ENCODE data around the gene DPP6. TPM values are rescaled to one million over a fixed set of nuclear protein-coding genes. Genes with fewer than 3 reads are reported as not detected.

The DPP6 gene
- total and polyA plus RNA-seq, 2 donors (not counting 1 experiment from before 2014, with no cell fraction given): not detected

GRCh38 chr7:154569916-154570315 lies 517.7 kb downstream of the DPP6 start:
- no peak overlapping the region for H2AFZ ChIP-seq (ENCODE audit: insufficient read depth, low read depth, low read length, poor library complexity, severe bottlenecking)
- no peaks in the 10 kb centered on the region for H4K20me1 ChIP-seq (ENCODE audit: control insufficient read depth, insufficient read depth, low read length, poor library complexity, severe bottlenecking)
- DNase-seq (no peak), ATAC-seq (ENCODE audit: low read depth) (no peak)
- Mint-ChIP-seq H3K9me3 (ENCODE audit: insufficient read depth) (no peaks in the 10 kb centered on the region), H3K27me3 (no peaks in the 10 kb centered on the region), H3K4me3 (no peak overlapping the region), H3K27ac (no peak overlapping the region), H3K4me1 (no peaks in the 10 kb centered on the region)
- intact Hi-C loops (cut with micrococcal nuclease): no loop called here
- no peak overlapping the region for H3K9ac ChIP-seq (ENCODE audit: low read length)
- 80% methylated on average over 1 of the region's 2 CpGs for WGBS (ENCODE audit: insufficient coverage)
- no peaks in the 10 kb centered on the region for H3K79me2 ChIP-seq (ENCODE audit: control insufficient read depth, insufficient read depth, low read length)
- TF ChIP-seq CTCF (IDR thresholded peaks at IDR 0.05) (no peak), EZH2 (IDR thresholded peaks at IDR 0.05; ENCODE audit: borderline replicate concordance, insufficient read depth, low read depth, low read length, poor library complexity, severe bottlenecking) (no peak)
- ChIA-PET POLR2A (no interaction called here), CTCF (no interaction called here)
- H3K4me1 ChIP-seq (ENCODE audit: control insufficient read depth in 2 of 2, insufficient read depth in 2 of 2, low read length in 2 of 2): no peaks in the 10 kb centered on the region
- H3K27me3 ChIP-seq (replicated peaks in 1 of 4; ENCODE audit: control extremely low read depth in 1 of 4, control insufficient read depth in 3 of 4, insufficient read depth in 4 of 4, low read length in 3 of 4): no peaks in the 10 kb centered on the region
- H3K36me3 ChIP-seq (replicated peaks in 1 of 2; ENCODE audit: control extremely low read depth in 1 of 2, control insufficient read depth in 1 of 2, extremely low read depth in 1 of 2, insufficient read depth in 2 of 2, low read length in 1 of 2): no peaks in the 10 kb centered on the region
- no peak overlapping the region for H3K4me2 ChIP-seq (replicated peaks; ENCODE audit: low read depth, low read length, poor library complexity, severe bottlenecking)
- H3K4me3 ChIP-seq (ENCODE audit: control extremely low read depth in 1 of 5, extremely low read depth in 1 of 5, insufficient read depth in 1 of 5, low read depth in 2 of 5, low read length in 4 of 5): no peak overlapping the region
- H3K9me3 ChIP-seq (ENCODE audit: control extremely low read depth in 1 of 3, control insufficient read depth in 2 of 3, insufficient read depth in 1 of 3, low read length in 2 of 3): peaks cover 0 to 11% (median 0%) of the 10 kb centered on the region in 3 donors
- no peak overlapping the region for H3K27ac ChIP-seq (ENCODE audit: low read length in 2 of 2)

GRCh38 chr7:154571772-154572171 lies 519.6 kb downstream of the DPP6 start:
- ATAC-seq (ENCODE audit: low read depth): no peak
- TF ChIP-seq CTCF (IDR thresholded peaks at IDR 0.05) (no peak), EZH2 (IDR thresholded peaks at IDR 0.05; ENCODE audit: borderline replicate concordance, insufficient read depth, low read depth, low read length, poor library complexity, severe bottlenecking) (no peak)
- H3K36me3 ChIP-seq (replicated peaks in 1 of 2; ENCODE audit: control extremely low read depth in 1 of 2, control insufficient read depth in 1 of 2, extremely low read depth in 1 of 2, insufficient read depth in 2 of 2, low read length in 1 of 2): no peaks in the 10 kb centered on the region
- no peaks in the 10 kb centered on the region for H3K4me1 ChIP-seq (ENCODE audit: control insufficient read depth in 2 of 2, insufficient read depth in 2 of 2, low read length in 2 of 2)
- intact Hi-C loops (cut with micrococcal nuclease): no loop called here
- no peak overlapping the region for H3K4me2 ChIP-seq (replicated peaks; ENCODE audit: low read depth, low read length, poor library complexity, severe bottlenecking)
- no peak overlapping the region for H3K9ac ChIP-seq (ENCODE audit: low read length)
- POLR2A ChIA-PET: no interaction called here
- DNase-seq: no peak
- no peaks in the 10 kb centered on the region for H3K79me2 ChIP-seq (ENCODE audit: control insufficient read depth, insufficient read depth, low read length)
- no peaks in the 10 kb centered on the region for H3K27me3 Mint-ChIP-seq
- no peaks in the 10 kb centered on the region for H3K9me3 Mint-ChIP-seq (ENCODE audit: insufficient read depth)
- no peak overlapping the region for H2AFZ ChIP-seq (ENCODE audit: insufficient read depth, low read depth, low read length, poor library complexity, severe bottlenecking)
- CTCF ChIA-PET: no interaction called here
- no peaks in the 10 kb centered on the region for H3K4me1 Mint-ChIP-seq
- no peaks in the 10 kb centered on the region for H4K20me1 ChIP-seq (ENCODE audit: control insufficient read depth, insufficient read depth, low read length, poor library complexity, severe bottlenecking)
- peaks cover 0 to 16% (median 0%) of the 10 kb centered on the region in 3 donors for H3K9me3 ChIP-seq (ENCODE audit: control extremely low read depth in 1 of 3, control insufficient read depth in 2 of 3, insufficient read depth in 1 of 3, low read length in 2 of 3)
- H3K4me3 ChIP-seq (ENCODE audit: control extremely low read depth in 1 of 5, extremely low read depth in 1 of 5, insufficient read depth in 1 of 5, low read depth in 2 of 5, low read length in 4 of 5): no peak overlapping the region
- no peaks in the 10 kb centered on the region for H3K27me3 ChIP-seq (replicated peaks in 1 of 4; ENCODE audit: control extremely low read depth in 1 of 4, control insufficient read depth in 3 of 4, insufficient read depth in 4 of 4, low read length in 3 of 4)
- 58% methylated on average over 3 of the region's 3 CpGs for WGBS (ENCODE audit: insufficient coverage)
- H3K4me3 Mint-ChIP-seq: no peak overlapping the region
- no peak overlapping the region for H3K27ac ChIP-seq (ENCODE audit: low read length in 2 of 2)
- no peak overlapping the region for H3K27ac Mint-ChIP-seq

All from B cell (primary cell).